ENCODE results near the gene ICOS. TPM values are rescaled to one million over a fixed set of nuclear protein-coding genes. Genes with fewer than 3 reads are reported as not detected.

ICOS gene
- total RNA-seq, 1 experiment from 2014 or later: not detected

GRCh38 chr2:203971251-203971650, 34.7 kb downstream of the ICOS start:
- ATAC-seq (no peak), DNase-seq (no peak)
- H4K20me1 ChIP-seq (ENCODE audit: low read length): no peaks in the 10 kb centered on the region
- H3K9ac ChIP-seq (ENCODE audit: low read length): no peak overlapping the region
- no peaks in the 10 kb centered on the region for H3F3A ChIP-seq (ENCODE audit: low read length, unreplicated experiment)
- peaks cover 81% of the 10 kb centered on the region for H3K27me3 ChIP-seq (ENCODE audit: low read length)
- intact Hi-C loops (cut with micrococcal nuclease): no loop called here
- no peak for TF ChIP-seq EZH2 (IDR thresholded peaks at IDR 0.05; ENCODE audit: low read length, unreplicated experiment)
- no peak for TF ChIP-seq EZH2phosphoT487 (IDR thresholded peaks at IDR 0.05; ENCODE audit: borderline replicate concordance, low read length)
- no peak for TF ChIP-seq CTCF (conservative IDR thresholded peaks at IDR 0.05; ENCODE audit: low read depth, low read length)
- no peaks in the 10 kb centered on the region for H3K9me2 ChIP-seq (replicated peaks; ENCODE audit: low read length)
- H3K27ac ChIP-seq (ENCODE audit: low read length): no peak overlapping the region
- H3K4me3 ChIP-seq (ENCODE audit: low read length): no peak overlapping the region
- no peaks in the 10 kb centered on the region for H3K4me1 ChIP-seq (ENCODE audit: insufficient read depth, low read length)
- ChIA-PET CTCF (no interaction called here), POLR2A (ENCODE audit: unreplicated experiment) (no interaction called here)
- H2AFZ ChIP-seq (ENCODE audit: low read length): no peak overlapping the region
- no TSS peak for BruUV-seq (replicated peaks)
- H3K36me3 ChIP-seq (ENCODE audit: low read depth, low read length): no peaks in the 10 kb centered on the region
- no peak overlapping the region for H3K4me2 ChIP-seq (ENCODE audit: low read length)
- no peaks in the 10 kb centered on the region for H3K79me2 ChIP-seq (ENCODE audit: low read length)
- no peaks in the 10 kb centered on the region for H3K9me3 ChIP-seq (ENCODE audit: low read length)

GRCh38 chr2:203972066-203972465, 35.5 kb downstream of the ICOS start:
- no peak overlapping the region for H3K27ac ChIP-seq (ENCODE audit: low read length)
- no peaks in the 10 kb centered on the region for H3K4me1 ChIP-seq (ENCODE audit: insufficient read depth, low read length)
- H3K9ac ChIP-seq (ENCODE audit: low read length): no peak overlapping the region
- TF ChIP-seq CTCF (conservative IDR thresholded peaks at IDR 0.05; ENCODE audit: low read depth, low read length) (no peak), EZH2 (IDR thresholded peaks at IDR 0.05; ENCODE audit: low read length, unreplicated experiment) (no peak), EZH2phosphoT487 (IDR thresholded peaks at IDR 0.05; ENCODE audit: borderline replicate concordance, low read length) (no peak)
- ChIA-PET POLR2A (ENCODE audit: unreplicated experiment) (no interaction called here), CTCF (no interaction called here)
- H4K20me1 ChIP-seq (ENCODE audit: low read length): no peaks in the 10 kb centered on the region
- intact Hi-C loops (cut with micrococcal nuclease): no loop called here
- peaks cover 81% of the 10 kb centered on the region for H3K27me3 ChIP-seq (ENCODE audit: low read length)
- no peaks in the 10 kb centered on the region for H3K36me3 ChIP-seq (ENCODE audit: low read depth, low read length)
- no peak for DNase-seq
- no peak overlapping the region for H3K4me3 ChIP-seq (ENCODE audit: low read length)
- no TSS peak for BruUV-seq (replicated peaks)
- H3K9me3 ChIP-seq (ENCODE audit: low read length): no peaks in the 10 kb centered on the region
- no peaks in the 10 kb centered on the region for H3K9me2 ChIP-seq (replicated peaks; ENCODE audit: low read length)
- no peak overlapping the region for H3K4me2 ChIP-seq (ENCODE audit: low read length)
- ATAC-seq: no peak
- H3K79me2 ChIP-seq (ENCODE audit: low read length): no peaks in the 10 kb centered on the region
- H3F3A ChIP-seq (ENCODE audit: low read length, unreplicated experiment): no peaks in the 10 kb centered on the region
- H2AFZ ChIP-seq (ENCODE audit: low read length): no peak overlapping the region

GRCh38 chr2:203973000-203973399, 36.4 kb downstream of the ICOS start:
- H4K20me1 ChIP-seq (ENCODE audit: low read length): no peaks in the 10 kb centered on the region
- no peaks in the 10 kb centered on the region for H3K9me2 ChIP-seq (replicated peaks; ENCODE audit: low read length)
- H3K4me3 ChIP-seq (ENCODE audit: low read length): no peak overlapping the region
- intact Hi-C loops (cut with micrococcal nuclease): no loop called here
- no peak for DNase-seq
- no peaks in the 10 kb centered on the region for H3K79me2 ChIP-seq (ENCODE audit: low read length)
- no peaks in the 10 kb centered on the region for H3K36me3 ChIP-seq (ENCODE audit: low read depth, low read length)
- H3K4me2 ChIP-seq (ENCODE audit: low read length): no peak overlapping the region
- TF ChIP-seq CTCF (conservative IDR thresholded peaks at IDR 0.05; ENCODE audit: low read depth, low read length): no peak
- no peak for TF ChIP-seq EZH2 (IDR thresholded peaks at IDR 0.05; ENCODE audit: low read length, unreplicated experiment)
- no peak for TF ChIP-seq EZH2phosphoT487 (IDR thresholded peaks at IDR 0.05; ENCODE audit: borderline replicate concordance, low read length)
- no TSS peak for BruUV-seq (replicated peaks)
- peaks cover 74% of the 10 kb centered on the region for H3K27me3 ChIP-seq (ENCODE audit: low read length)
- ChIA-PET POLR2A (ENCODE audit: unreplicated experiment) (no interaction called here), CTCF (no interaction called here)
- H3K4me1 ChIP-seq (ENCODE audit: insufficient read depth, low read length): no peaks in the 10 kb centered on the region
- no peak for ATAC-seq
- no peaks in the 10 kb centered on the region for H3K9me3 ChIP-seq (ENCODE audit: low read length)
- H2AFZ ChIP-seq (ENCODE audit: low read length): no peak overlapping the region
- H3F3A ChIP-seq (ENCODE audit: low read length, unreplicated experiment): no peaks in the 10 kb centered on the region
- no peak overlapping the region for H3K9ac ChIP-seq (ENCODE audit: low read length)
- H3K27ac ChIP-seq (ENCODE audit: low read length): no peak overlapping the region

All from PC-3 (cell line).